ENCODE measurements around the gene FKBP9.
"Not testable (repeated sequence)": the region's sequence is repeated elsewhere in the genome, so short reads cannot be mapped to it uniquely, and the experiment has no call there.

FKBP9 gene

GRCh38 chr7:32952876-32953275 lies 4.4 kb upstream of the FKBP9 start:
- no peak for DNase-seq (ENCODE audit: low read depth)
- TF ChIP-seq CTCF (conservative IDR thresholded peaks at IDR 0.05; ENCODE audit: low read length): no peak
- no peak overlapping the region for H3K4me3 ChIP-seq (ENCODE audit: low read length)

- no peak for TF ChIP-seq CTCF (conservative IDR thresholded peaks at IDR 0.05; ENCODE audit: low read length)
- H3K4me3 ChIP-seq (ENCODE audit: low read length): peak overlapping the region; percentile 94
- peak; percentile 81 for DNase-seq (ENCODE audit: low read depth)
Measured at GRCh38 chr7:32958046-32959025, 1.1 kb downstream of the FKBP9 start.

GRCh38 chr7:32963880-32964301 lies 6.7 kb downstream of the FKBP9 start:
- H3K4me3 ChIP-seq (ENCODE audit: low read length); DNase-seq (ENCODE audit: low read depth): not testable (repeated sequence)

- not testable (repeated sequence) for DNase-seq (ENCODE audit: low read depth); H3K4me3 ChIP-seq (ENCODE audit: low read length)
- peak; percentile 32 for TF ChIP-seq CTCF (conservative IDR thresholded peaks at IDR 0.05; ENCODE audit: low read length)
Measured at GRCh38 chr7:32964461-32965159, 7.4 kb downstream of the FKBP9 start.

- not testable (repeated sequence) for H3K4me3 ChIP-seq (ENCODE audit: low read length); DNase-seq (ENCODE audit: low read depth)
Measured at GRCh38 chr7:32966489-32967267, 9.4 kb downstream of the FKBP9 start.

- H3K4me3 ChIP-seq (ENCODE audit: low read length); DNase-seq (ENCODE audit: low read depth): not testable (repeated sequence)
Measured at GRCh38 chr7:32967268-32967582, 10.0 kb downstream of the FKBP9 start.

- not testable (repeated sequence) for DNase-seq (ENCODE audit: low read depth); H3K4me3 ChIP-seq (ENCODE audit: low read length)
Measured at GRCh38 chr7:32971967-32972366, 14.7 kb downstream of the FKBP9 start.

GRCh38 chr7:32977159-32977558 lies 19.9 kb downstream of the FKBP9 start:
- H3K4me3 ChIP-seq (ENCODE audit: low read length): not testable (repeated sequence)
- DNase-seq (ENCODE audit: low read depth): peak; percentile 78

- DNase-seq (ENCODE audit: low read depth): peak; percentile 97
- H3K4me3 ChIP-seq (ENCODE audit: low read length): not testable (repeated sequence)
Measured at GRCh38 chr7:32979246-32979645, 22.0 kb downstream of the FKBP9 start.

GRCh38 chr7:32979902-32980301 lies 22.7 kb downstream of the FKBP9 start:
- DNase-seq (ENCODE audit: low read depth): peak; percentile 79
- H3K4me3 ChIP-seq (ENCODE audit: low read length): not testable (repeated sequence)

- not testable (repeated sequence) for DNase-seq (ENCODE audit: low read depth); H3K4me3 ChIP-seq (ENCODE audit: low read length)
Measured at GRCh38 chr7:32988148-32988547, 30.9 kb downstream of the FKBP9 start.

- peak; percentile 90 for DNase-seq (ENCODE audit: low read depth)
- not testable (repeated sequence) for H3K4me3 ChIP-seq (ENCODE audit: low read length)
Measured at GRCh38 chr7:32991068-32991585, 33.9 kb downstream of the FKBP9 start.

- DNase-seq (ENCODE audit: low read depth); H3K4me3 ChIP-seq (ENCODE audit: low read length): not testable (repeated sequence)
Measured at GRCh38 chr7:32991975-32992700, 34.9 kb downstream of the FKBP9 start.

- not testable (repeated sequence) for DNase-seq (ENCODE audit: low read depth); H3K4me3 ChIP-seq (ENCODE audit: low read length)
Measured at GRCh38 chr7:32992750-32993149, 35.5 kb downstream of the FKBP9 start.

Measured in AG10803 (cell line).